BLaER1 (cell line): ENCODE data around the gene IFRD2.

Experiments used
- H3K27ac ChIP-seq: shearing (Covaris generic); formaldehyde crosslinking; 2 replicates; pipeline ENCODE4 v1.8.1; 2022
- H3K27me3 ChIP-seq: shearing (Covaris generic); formaldehyde crosslinking; 2 replicates; pipeline ENCODE4 v1.8.1; 2022
- H3K36me3 ChIP-seq: shearing (Covaris generic); formaldehyde crosslinking; 2 replicates; pipeline ENCODE4 v1.8.1; 2022
- H3K4me1 ChIP-seq: shearing (Covaris generic); formaldehyde crosslinking; 2 replicates; pipeline ENCODE4 v1.8.1; 2022
- H3K4me2 ChIP-seq: shearing (Covaris generic); formaldehyde crosslinking; 2 replicates; pipeline ENCODE4 v1.8.1; 2022
- H3K4me3 ChIP-seq: shearing (Covaris generic); formaldehyde crosslinking; 2 replicates; pipeline ENCODE4 v1.8.1; 2022
- H3K9ac ChIP-seq: shearing (Covaris generic); formaldehyde crosslinking; 2 replicates; pipeline ENCODE4 v1.8.1; 2022
- H3K9me3 ChIP-seq: shearing (Covaris generic); formaldehyde crosslinking; 2 replicates; pipeline ENCODE4 v1.8.1; 2022
- H4K20me1 ChIP-seq: shearing (Covaris generic); formaldehyde crosslinking; 2 replicates; pipeline ENCODE4 v1.8.1; 2022
- Cebpa-rat ChIP-seq: shearing (Covaris generic); IDR thresholded peaks from 2 replicates; pipeline ENCODE4 v1.8.1; 2022

IFRD2 gene

GRCh38 chr3:50296721-50297383 is 4.6 kb upstream of the IFRD2 start:
- Histone ChIP-seq H3K4me2 (no peak overlapping the region), H3K9me3 (no peaks in the 10 kb centered on the region), H4K20me1 (0 out of 2 replicates have a peak, but pooled peaks cover 8% of the 10 kb centered on the region), H3K4me1 (peaks cover 32% of the 10 kb centered on the region), H3K27me3 (no peaks in the 10 kb centered on the region), H3K4me3 (no peak overlapping the region), H3K9ac (no peak overlapping the region), H3K27ac (no peak overlapping the region), H3K36me3 (peaks cover 8% of the 10 kb centered on the region; the same call in 1 of the 2 replicates)
- no peak for TF ChIP-seq Cebpa-rat

- peaks cover 8% of the 10 kb centered on the region for H3K36me3 ChIP-seq
- H3K4me2 ChIP-seq, result no peak overlapping the region
- no peak overlapping the region for H3K27ac ChIP-seq
- TF ChIP-seq Cebpa-rat, result no peak
- no peak overlapping the region for H3K4me3 ChIP-seq
- no peaks in the 10 kb centered on the region for H3K9me3 ChIP-seq
- H4K20me1 ChIP-seq, result 0 out of 2 replicates have a peak, but pooled peaks cover 8% of the 10 kb centered on the region
- no peak overlapping the region for H3K9ac ChIP-seq
- no peaks in the 10 kb centered on the region for H3K27me3 ChIP-seq
- H3K4me1 ChIP-seq, result peaks cover 39% of the 10 kb centered on the region
Measured at GRCh38 chr3:50295553-50296431, 3.6 kb upstream of the IFRD2 start.

GRCh38 chr3:50294492-50295403 is 2.5 kb upstream of the IFRD2 start:
- Histone ChIP-seq H3K9me3 (no peaks in the 10 kb centered on the region), H3K4me2 (no peak overlapping the region), H3K4me1 (peaks cover 37% of the 10 kb centered on the region), H3K36me3 (peaks cover 19% of the 10 kb centered on the region), H4K20me1 (peaks cover 8% of the 10 kb centered on the region; the same call in 1 of the 2 replicates), H3K27me3 (no peaks in the 10 kb centered on the region), H3K27ac (no peak overlapping the region), H3K9ac (no peak overlapping the region), H3K4me3 (no peak overlapping the region)
- no peak for TF ChIP-seq Cebpa-rat

- Histone ChIP-seq H3K9ac (no peak overlapping the region), H3K27ac (no peak overlapping the region), H3K4me1 (peaks cover 36% of the 10 kb centered on the region), H4K20me1 (peaks cover 8% of the 10 kb centered on the region; the same call in 1 of the 2 replicates), H3K9me3 (no peaks in the 10 kb centered on the region), H3K4me2 (no peak overlapping the region), H3K36me3 (peaks cover 25% of the 10 kb centered on the region), H3K27me3 (no peaks in the 10 kb centered on the region), H3K4me3 (no peak overlapping the region)
- no peak for TF ChIP-seq Cebpa-rat
Measured at GRCh38 chr3:50294089-50294488, 1.9 kb upstream of the IFRD2 start.

GRCh38 chr3:50293079-50293801 is 1.0 kb upstream of the IFRD2 start:
- Histone ChIP-seq H3K4me3 (peak overlapping the region; percentile 97), H3K27ac (peak overlapping the region; percentile 83)

GRCh38 chr3:50290161-50290641 is 2.0 kb downstream of the IFRD2 start:
- no peaks in the 10 kb centered on the region for H3K27me3 ChIP-seq
- H3K9ac ChIP-seq, result peak overlapping the region; percentile 98
- peak overlapping the region; percentile 98; the same call in 1 of the 2 replicates for H3K4me2 ChIP-seq
- H3K4me1 ChIP-seq, result peaks cover 24% of the 10 kb centered on the region
- no peak overlapping the region for H3K4me3 ChIP-seq
- H3K9me3 ChIP-seq, result no peaks in the 10 kb centered on the region
- no peak overlapping the region for H3K27ac ChIP-seq
- peaks cover 56% of the 10 kb centered on the region for H3K36me3 ChIP-seq
- H4K20me1 ChIP-seq, result peaks cover 5% of the 10 kb centered on the region; the same call in 1 of the 2 replicates
- no peak for TF ChIP-seq Cebpa-rat

More at GRCh38 chr3:50293079-50293801, 1.0 kb upstream of the IFRD2 start:
- Histone ChIP-seq H3K4me2 (peak overlapping the region; percentile 93), H3K4me1 (peaks cover 31% of the 10 kb centered on the region), H4K20me1 (peaks cover 4% of the 10 kb centered on the region; the same call in 1 of the 2 replicates), H3K9ac (peak overlapping the region; percentile 84), H3K36me3 (peaks cover 34% of the 10 kb centered on the region), H3K27me3 (no peaks in the 10 kb centered on the region), H3K9me3 (no peaks in the 10 kb centered on the region)
- no peak for TF ChIP-seq Cebpa-rat

GRCh38 chr3:50289130-50289529 is 3.1 kb downstream of the IFRD2 start:
- Histone ChIP-seq H3K4me1 (peaks cover 24% of the 10 kb centered on the region), H4K20me1 (peaks cover 5% of the 10 kb centered on the region; the same call in 1 of the 2 replicates), H3K27me3 (no peaks in the 10 kb centered on the region), H3K9ac (no peak overlapping the region), H3K27ac (no peak overlapping the region), H3K36me3 (peaks cover 59% of the 10 kb centered on the region), H3K9me3 (no peaks in the 10 kb centered on the region), H3K4me2 (no peak overlapping the region), H3K4me3 (no peak overlapping the region)
- TF ChIP-seq Cebpa-rat, result no peak

GRCh38 chr3:50288387-50289007 is 3.7 kb downstream of the IFRD2 start:
- H3K36me3 ChIP-seq, result peaks cover 59% of the 10 kb centered on the region
- no peak for TF ChIP-seq Cebpa-rat
- H4K20me1 ChIP-seq, result peaks cover 5% of the 10 kb centered on the region; the same call in 1 of the 2 replicates

More at GRCh38 chr3:50288387-50289007, 3.7 kb downstream of the IFRD2 start:
- Histone ChIP-seq H3K4me1 (peaks cover 23% of the 10 kb centered on the region), H3K4me3 (no peak overlapping the region), H3K27ac (no peak overlapping the region), H3K27me3 (no peaks in the 10 kb centered on the region), H3K4me2 (no peak overlapping the region), H3K9ac (no peak overlapping the region), H3K9me3 (no peaks in the 10 kb centered on the region)
